ENCODE data around the gene RAB11FIP2. TPM values are rescaled to one million over a fixed set of nuclear protein-coding genes. Genes with fewer than 3 reads are reported as not detected.

RAB11FIP2 gene, protein sequence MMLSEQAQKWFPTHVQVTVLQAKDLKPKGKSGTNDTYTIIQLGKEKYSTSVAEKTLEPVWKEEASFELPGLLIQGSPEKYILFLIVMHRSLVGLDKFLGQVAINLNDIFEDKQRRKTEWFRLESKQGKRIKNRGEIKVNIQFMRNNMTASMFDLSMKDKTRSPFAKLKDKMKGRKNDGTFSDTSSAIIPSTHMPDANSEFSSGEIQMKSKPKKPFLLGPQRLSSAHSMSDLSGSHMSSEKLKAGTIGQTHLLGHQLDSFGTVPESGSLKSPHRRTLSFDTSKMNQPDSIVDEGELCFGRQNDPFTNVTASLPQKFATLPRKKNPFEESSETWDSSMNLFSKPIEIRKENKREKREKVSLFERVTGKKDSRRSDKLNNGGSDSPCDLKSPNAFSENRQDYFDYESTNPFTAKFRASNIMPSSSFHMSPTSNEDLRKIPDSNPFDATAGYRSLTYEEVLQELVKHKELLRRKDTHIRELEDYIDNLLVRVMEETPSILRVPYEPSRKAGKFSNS
- total RNA-seq (2021; fragmentation: NEBNext Ultra II Directional; extraction: Animal tissue kit (Norgen Biotek cat#: 25700)) (12.7 and 14.5 TPM in 2 replicates), polyA plus RNA-seq (2011; rRNA removed) (1.9 and 3.1 TPM in 2 replicates), polyA minus RNA-seq (2011; rRNA and poly(A)+ RNA removed) (4.8 and 8.9 TPM in 2 replicates)
- 5.5 TPM for polyA plus RNA-seq (2011; cell fraction: cytosol; rRNA removed)
- 2.1 TPM for polyA plus RNA-seq (2011; cell fraction: nucleus; rRNA removed)
- 3.0 to 5.8 TPM (median 3.2 TPM) in 4 replicates for polyA plus RNA-seq (2012, experiment 1 of 2)
- 0.49 TPM for polyA plus RNA-seq (2012, experiment 2 of 2)
- polyA plus RNA-seq (2013, experiment 1 of 2): 13.5 TPM
- polyA plus RNA-seq (2013, experiment 2 of 2): 12.1 TPM
- 4.5 TPM for polyA minus RNA-seq (2011; cell fraction: cytosol; rRNA and poly(A)+ RNA removed)
- 20.0 TPM for polyA minus RNA-seq (2011; cell fraction: nucleus; rRNA and poly(A)+ RNA removed)
- long read RNA-seq, experiment 1, partial matches to known transcripts: 0 of 9 reads
- long read RNA-seq, experiment 1, other reads (novel, unspliced or antisense): 9 of 9 reads
- long read RNA-seq, experiment 2: 0 reads

DNA sequence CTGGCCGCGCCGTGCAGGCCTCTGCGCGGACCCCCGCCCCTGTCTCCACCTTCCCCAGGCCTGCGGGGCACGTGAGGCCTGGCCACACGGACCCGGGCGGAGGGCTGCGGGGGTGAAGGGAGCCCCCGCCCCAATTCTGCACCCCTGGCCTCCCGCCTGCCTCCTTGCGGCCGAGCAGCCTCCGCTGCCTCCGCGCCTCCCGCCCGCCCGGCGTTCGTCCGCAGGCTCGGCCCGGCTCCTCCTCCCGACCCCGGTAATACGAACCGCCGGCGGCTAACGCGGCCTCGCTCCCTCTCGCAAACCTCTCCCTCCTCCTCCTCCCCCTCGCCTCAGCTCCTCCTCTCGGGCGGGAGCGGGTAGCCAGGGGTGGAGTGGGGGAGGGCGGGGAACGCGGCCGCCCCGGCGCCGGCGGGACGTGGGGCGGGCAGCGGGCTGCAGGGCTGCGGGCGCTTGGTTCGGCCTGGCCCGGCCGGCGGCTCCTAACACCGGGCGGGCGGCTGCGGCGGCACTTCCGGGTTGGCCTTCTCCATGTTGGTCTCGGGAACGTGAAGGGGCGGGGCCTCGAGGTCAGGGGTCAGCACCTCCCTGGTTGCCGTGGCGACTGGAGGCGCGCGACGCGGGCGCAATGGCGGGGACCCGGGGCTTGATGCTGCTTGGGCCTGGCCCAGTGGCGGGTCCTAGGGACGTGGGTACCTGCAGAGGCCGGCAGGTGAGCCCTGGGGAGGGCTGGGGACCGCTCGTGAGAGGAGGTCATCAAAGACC, at the start of gene RAB11FIP2:
Gene RAB11FIP2 (minus strand): TSS at position 547 of the 762 bp plus-strand sequence. CDS start 778 bp downstream, outside the sequence.
- ChIA-PET POLR2A (ENCODE audit: partially characterized antibody) (interaction anchor here (1.0 to 1.4 kb wide), 2 partner anchors 11 to 19 kb away, joined by 3 to 4 read pairs; no protein-coding TSS in a partner anchor), CTCF (ENCODE audit: partially characterized antibody) (interaction anchor here (0.9 to 1.3 kb wide), 5 partner anchors 9 to 510 kb away, joined by 3 to 4 read pairs (median 3); no protein-coding TSS in a partner anchor)
- Histone ChIP-seq H2BK5ac (ENCODE audit: low read depth, low read length) (peak within 1 kb of the TSS; percentile 1; the same call in 1 of the 2 replicates), H3K56ac (replicated peaks; ENCODE audit: insufficient read length, low read depth, low read length) (no peak within 1 kb of the TSS), H3K9me3 (ENCODE audit: insufficient read depth in 2 of 2, low read depth in 1 of 2, low read length in 1 of 2) (no peaks in the 10 kb centered on the region), H3K27ac (ENCODE audit: low read depth, low read length) (peak within 1 kb of the TSS; percentile 93; the same call in 1 of the 2 replicates), H3K23me2 (ENCODE audit: low read depth, low read length) (peaks cover 5% of the 10 kb centered on the region; the same call in 1 of the 2 replicates), H2BK12ac (ENCODE audit: low read depth, low read length) (no peak within 1 kb of the TSS), H3K79me1 (ENCODE audit: low read depth, low read length) (no peaks in the 10 kb centered on the region), H3K4me3 (ENCODE audit: extremely low read depth in 1 of 4, insufficient read depth in 2 of 4, low read depth in 3 of 4, low read length in 4 of 4) (peak within 1 kb of the TSS; percentile 54 to 86 (median 73)), H3K4me2 (ENCODE audit: insufficient read depth in 1 of 2, low read depth in 2 of 2, low read length in 2 of 2) (peak within 1 kb of the TSS; percentile 90 to 97), H3K79me2 (ENCODE audit: control insufficient read depth in 1 of 2, insufficient read depth in 2 of 2, low read length in 2 of 2) (peaks cover 0 to 36% of the 10 kb centered on the region in 2 experiments; a peak in 2 of 4 replicates), H2BK20ac (ENCODE audit: low read length) (no peak within 1 kb of the TSS), H4K5ac (ENCODE audit: insufficient read length, low read depth, low read length) (peak within 1 kb of the TSS; percentile 51), H4K20me1 (replicated peaks in 1 of 2; ENCODE audit: control insufficient read depth in 1 of 2, insufficient read depth in 2 of 2, low read length in 2 of 2) (no peaks in the 10 kb centered on the region), H3K4me1 (replicated peaks in 1 of 4; ENCODE audit: control insufficient read depth in 3 of 4, insufficient read depth in 4 of 4, low read length in 3 of 4) (peaks cover 0 to 8% (median 0%) of the 10 kb centered on the region in 4 experiments; a peak in 2 of 7 replicates), H2AFZ (ENCODE audit: low read length) (peak within 1 kb of the TSS; percentile 72), H3K23ac (ENCODE audit: insufficient read length) (peak within 1 kb of the TSS; percentile 99), H3K18ac (ENCODE audit: extremely low read depth, low read length) (peak within 1 kb of the TSS; percentile 29; the same call in 1 of the 2 replicates), H2BK120ac (replicated peaks; ENCODE audit: low read depth, low read length) (no peak within 1 kb of the TSS), H2BK15ac (ENCODE audit: low read length) (no peak within 1 kb of the TSS), H3K4ac (replicated peaks; ENCODE audit: insufficient read length, low read depth, low read length) (peak within 1 kb of the TSS; percentile 27), H3K9ac (replicated peaks in 1 of 4; ENCODE audit: extremely low read depth in 1 of 4, low read depth in 3 of 4, low read length in 3 of 4) (peak within 1 kb of the TSS; percentile 58 to 95 (median 82)), H4K91ac (replicated peaks; ENCODE audit: insufficient read length, low read length) (peak within 1 kb of the TSS; percentile 52), H2AK5ac (ENCODE audit: low read depth, low read length) (no peak within 1 kb of the TSS), H3K14ac (ENCODE audit: insufficient read length) (no peak within 1 kb of the TSS), H4K8ac (ENCODE audit: extremely low read depth, insufficient read depth, low read length) (peak within 1 kb of the TSS; percentile 97; the same call in 1 of the 2 replicates), H3K27me3 (replicated peaks in 1 of 4; ENCODE audit: control insufficient read depth in 3 of 4, extremely low read depth in 1 of 4, insufficient read depth in 3 of 4, low read length in 3 of 4) (no peaks in the 10 kb centered on the region), H3K36me3 (ENCODE audit: control insufficient read depth in 2 of 4, insufficient read depth in 4 of 4, low read length in 3 of 4) (no peaks in the 10 kb centered on the region)
- DNase-seq (ENCODE audit: low read depth in 1 of 2, low spot score in 2 of 2) (peak; percentile 73 to 97), FAIRE-seq (no peak)
- 3% methylated on average over 31 of the region's 83 CpGs; no CpG with 5 or more reads in 1 of the 2 experiments for WGBS, 2 experiments (ENCODE audit: extremely low coverage in 1 of 2, insufficient coverage in 1 of 2, insufficient read length in 1 of 2, insufficient replicate concordance in 2 of 2, low coverage in 1 of 2, low lambda C conversion rate in 2 of 2, missing lambda C conversion rate in 1 of 2)
- TF ChIP-seq NRF1 (IDR thresholded peaks at IDR 0.05; ENCODE audit: low read depth, low read length): no peak
- TF ChIP-seq KDM4A (IDR thresholded peaks at IDR 0.05; ENCODE audit: low read depth, low read length, severe bottlenecking): peak; percentile 53
- no peak for TF ChIP-seq POU5F1 (IDR thresholded peaks at IDR 0.05; ENCODE audit: low read depth, low read length)
- TF ChIP-seq POLR2AphosphoS5 (IDR thresholded peaks at IDR 0.05; ENCODE audit: low read depth, low read length): peak; percentile 65; the same call in 1 of the 2 replicates
- TF ChIP-seq CEBPB (IDR thresholded peaks at IDR 0.05; ENCODE audit: low read depth, low read length): no peak
- no peak for TF ChIP-seq RNF2 (IDR thresholded peaks at IDR 0.05; ENCODE audit: borderline replicate concordance, low read depth, low read length, missing control alignments, poor library complexity, severe bottlenecking)
